PC-9 (cell line): ENCODE results near the gene INVS. TPM values are rescaled to one million over a fixed set of nuclear protein-coding genes. Genes with fewer than 3 reads are reported as not detected.

Source experiments
- BruUV-seq: library from RNA; stranded (reverse); fragments of 400-500 nt; replicated peaks from 2 replicates; lab custom pipeline; 2021; lab: Mats Ljungman, UMichigan
- CTCF ChIA-PET: fragments of 300-600 bp; sonication (Branson Sonifier 250); formaldehyde crosslinking; loops from one replicate; lab custom pipeline; 2022; ENCODE audit warnings: antibody characterized with exemption; lab: Charles Lee
- POLR2A ChIA-PET: fragments of 300-600 bp; sonication (Branson Sonifier 250); formaldehyde crosslinking; loops from one replicate; lab custom pipeline; 2022; ENCODE audit warnings: antibody characterized with exemption; ENCODE audit not compliant: unreplicated experiment; lab: Charles Lee
- DNase-seq, 2 experiments: peaks; one replicate each; pipeline versions ENCODE4 v3.0.0 to v3.0.0-alpha.2; 2015 to 2022; ENCODE audit warnings: mixed read lengths in 1 of 2
- H2AFZ ChIP-seq: fragments of 200-600 bp; sonication (generic); 2 replicates; pipeline ENCODE4 v1.8.1; 2017; ENCODE audit warnings: antibody characterized with exemption
- H3F3A ChIP-seq: fragments of 200-600 bp; sonication (generic); 2 replicates; pipeline ENCODE4 v1.8.1; 2017; ENCODE audit warnings: antibody characterized with exemption, mild to moderate bottlenecking, low read depth; ENCODE audit not compliant: insufficient read depth
- H3K27ac ChIP-seq: fragments of 200-600 bp; sonication (generic); 2 replicates; pipeline ENCODE4 v1.6.1; 2016; ENCODE audit warnings: mixed run types
- H3K27me3 ChIP-seq: fragments of 200-600 bp; sonication (generic); 2 replicates; pipeline ENCODE4 v1.6.1; 2016; ENCODE audit warnings: low read depth, mixed run types; ENCODE audit not compliant: insufficient read depth
- H3K36me3 ChIP-seq: fragments of 200-600 bp; sonication (generic); 2 replicates; pipeline ENCODE4 v1.6.1; 2016; ENCODE audit warnings: low read depth, mixed run types
- H3K4me1 ChIP-seq: fragments of 200-600 bp; sonication (generic); replicated peaks from 2 replicates; pipeline ENCODE4 v1.6.1; 2016; ENCODE audit warnings: mixed run types; ENCODE audit not compliant: insufficient read depth
- H3K4me2 ChIP-seq: fragments of 200-600 bp; sonication (generic); 2 replicates; pipeline ENCODE4 v1.6.1; 2017; ENCODE audit warnings: mixed run types
- H3K4me3 ChIP-seq: fragments of 200-600 bp; sonication (generic); 2 replicates; pipeline ENCODE4 v1.6.1; 2016; ENCODE audit warnings: mixed run types
- H3K79me2 ChIP-seq: fragments of 200-600 bp; sonication (generic); 2 replicates; pipeline ENCODE4 v1.6.1; 2017; ENCODE audit warnings: low read depth, mixed run types
- H3K9me2 ChIP-seq: fragments of 200-600 bp; sonication (generic); 2 replicates; pipeline ENCODE4 v1.8.1; 2017; ENCODE audit warnings: mild to moderate bottlenecking; ENCODE audit not compliant: insufficient read depth
- H3K9me3 ChIP-seq: fragments of 200-600 bp; sonication (generic); 2 replicates; pipeline ENCODE4 v1.8.1; 2016; ENCODE audit warnings: low read depth; ENCODE audit not compliant: insufficient read depth
- H4K20me1 ChIP-seq: fragments of 200-600 bp; sonication (generic); 2 replicates; pipeline ENCODE4 v1.8.1; 2017; ENCODE audit not compliant: insufficient read depth
- EZH2 ChIP-seq: fragments of 200-600 bp; sonication (generic); IDR thresholded peaks from 2 replicates; pipeline ENCODE4 v1.8.0; 2017; ENCODE audit warnings: antibody characterized with exemption, low read depth
- intact Hi-C: fragments of 100-400 bp; cut with micrococcal nuclease; formaldehyde crosslinking; loops from one replicate; pipeline ENCODE4 v1.10.0; 2022; ENCODE audit not compliant: unreplicated experiment
- total RNA-seq: library from RNA; stranded (reverse); gene quantifications from 2 replicates; pipeline ENCODE4 v1.2.3, GENCODE V29; 2021
- TF ChIP-seq, protein P1 (sequence below): fragments of 200-600 bp; sonication (generic); conservative IDR thresholded peaks from 2 replicates; pipeline ENCODE4 v1.6.1; 2017; ENCODE audit warnings: mixed run types, antibody characterized with exemption, mild to moderate bottlenecking, moderate library complexity

INVS gene
- total RNA-seq, 1 experiment from 2014 or later, result 24.0 TPM

DNA sequence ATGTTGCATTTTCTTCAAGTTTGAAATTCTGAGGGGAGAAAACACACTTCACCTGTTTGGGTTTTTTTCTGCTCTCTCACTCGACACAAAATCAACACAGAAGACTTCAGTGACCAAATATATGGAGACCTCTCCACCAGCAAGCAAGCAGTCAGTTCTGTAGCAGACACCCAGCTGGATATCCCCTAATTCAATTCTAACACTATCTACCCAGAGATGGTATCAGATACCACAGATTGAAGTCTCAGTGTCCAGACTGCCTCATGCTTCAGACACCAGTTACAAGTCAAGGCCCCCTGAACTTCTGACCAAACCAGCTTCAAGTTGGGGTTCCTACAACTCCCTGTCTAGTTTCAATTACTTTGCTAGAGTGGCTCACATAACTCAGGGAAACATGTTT, 97.8 kb downstream of the INVS start:
- no peak overlapping the region for H2AFZ ChIP-seq
- no TSS peak for BruUV-seq

DNA sequence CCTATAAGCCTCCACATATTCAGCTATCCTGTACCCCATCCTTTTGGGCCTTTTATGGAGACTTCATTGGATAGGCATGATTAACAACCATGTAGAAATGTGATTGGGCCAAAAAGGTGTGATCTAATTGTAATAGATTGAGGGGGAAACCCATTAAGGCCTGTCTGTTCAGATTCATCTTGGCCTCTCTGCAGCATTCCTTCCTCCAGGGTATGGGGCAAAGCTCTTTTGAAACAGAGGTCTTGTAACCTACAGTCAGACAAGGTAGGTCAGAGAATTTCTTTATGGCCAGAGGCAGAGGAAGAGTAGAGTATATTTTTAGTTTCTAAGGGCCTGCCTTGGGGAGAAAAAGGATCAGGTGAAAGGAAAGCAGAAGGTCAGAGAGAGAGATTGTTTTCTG, 98.5 kb downstream of the INVS start:
- Histone ChIP-seq H3K27ac (no peak overlapping the region), H3K4me1 (no peaks in the 10 kb centered on the region), H3K4me3 (no peak overlapping the region), H3F3A (no peaks in the 10 kb centered on the region), H3K79me2 (no peaks in the 10 kb centered on the region), H3K9me3 (no peaks in the 10 kb centered on the region; the same call in 1 of the 2 replicates), H3K27me3 (no peaks in the 10 kb centered on the region), H3K36me3 (no peaks in the 10 kb centered on the region), H3K9me2 (no peaks in the 10 kb centered on the region), H2AFZ (no peak overlapping the region), H4K20me1 (no peaks in the 10 kb centered on the region), H3K4me2 (no peak overlapping the region)
- ChIA-PET CTCF (no interaction called here), POLR2A (no interaction called here)
- TF ChIP-seq, protein P1, sequence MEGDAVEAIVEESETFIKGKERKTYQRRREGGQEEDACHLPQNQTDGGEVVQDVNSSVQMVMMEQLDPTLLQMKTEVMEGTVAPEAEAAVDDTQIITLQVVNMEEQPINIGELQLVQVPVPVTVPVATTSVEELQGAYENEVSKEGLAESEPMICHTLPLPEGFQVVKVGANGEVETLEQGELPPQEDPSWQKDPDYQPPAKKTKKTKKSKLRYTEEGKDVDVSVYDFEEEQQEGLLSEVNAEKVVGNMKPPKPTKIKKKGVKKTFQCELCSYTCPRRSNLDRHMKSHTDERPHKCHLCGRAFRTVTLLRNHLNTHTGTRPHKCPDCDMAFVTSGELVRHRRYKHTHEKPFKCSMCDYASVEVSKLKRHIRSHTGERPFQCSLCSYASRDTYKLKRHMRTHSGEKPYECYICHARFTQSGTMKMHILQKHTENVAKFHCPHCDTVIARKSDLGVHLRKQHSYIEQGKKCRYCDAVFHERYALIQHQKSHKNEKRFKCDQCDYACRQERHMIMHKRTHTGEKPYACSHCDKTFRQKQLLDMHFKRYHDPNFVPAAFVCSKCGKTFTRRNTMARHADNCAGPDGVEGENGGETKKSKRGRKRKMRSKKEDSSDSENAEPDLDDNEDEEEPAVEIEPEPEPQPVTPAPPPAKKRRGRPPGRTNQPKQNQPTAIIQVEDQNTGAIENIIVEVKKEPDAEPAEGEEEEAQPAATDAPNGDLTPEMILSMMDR, result no peak
- no peak for TF ChIP-seq EZH2
- no TSS peak for BruUV-seq
- intact Hi-C loops, result no loop called here
- no peak for DNase-seq

More for the DNA sequence above, 97.8 kb downstream of the INVS start:
- CTCF ChIA-PET, result no interaction called here
- no peak overlapping the region for H3K4me3 ChIP-seq
- POLR2A ChIA-PET, result no interaction called here
- no peaks in the 10 kb centered on the region for H3K79me2 ChIP-seq
- DNase-seq, result no peak
- intact Hi-C loops, result no loop called here
- H3K4me2 ChIP-seq, result no peak overlapping the region
- no peaks in the 10 kb centered on the region for H3F3A ChIP-seq
- TF ChIP-seq, protein P1, result no peak
- TF ChIP-seq EZH2, result no peak
- H3K4me1 ChIP-seq, result no peaks in the 10 kb centered on the region
- H3K9me3 ChIP-seq, result no peaks in the 10 kb centered on the region; the same call in 1 of the 2 replicates
- H3K36me3 ChIP-seq, result no peaks in the 10 kb centered on the region
- no peaks in the 10 kb centered on the region for H4K20me1 ChIP-seq
- H3K27me3 ChIP-seq, result no peaks in the 10 kb centered on the region
- no peak overlapping the region for H3K27ac ChIP-seq
- no peaks in the 10 kb centered on the region for H3K9me2 ChIP-seq

DNA sequence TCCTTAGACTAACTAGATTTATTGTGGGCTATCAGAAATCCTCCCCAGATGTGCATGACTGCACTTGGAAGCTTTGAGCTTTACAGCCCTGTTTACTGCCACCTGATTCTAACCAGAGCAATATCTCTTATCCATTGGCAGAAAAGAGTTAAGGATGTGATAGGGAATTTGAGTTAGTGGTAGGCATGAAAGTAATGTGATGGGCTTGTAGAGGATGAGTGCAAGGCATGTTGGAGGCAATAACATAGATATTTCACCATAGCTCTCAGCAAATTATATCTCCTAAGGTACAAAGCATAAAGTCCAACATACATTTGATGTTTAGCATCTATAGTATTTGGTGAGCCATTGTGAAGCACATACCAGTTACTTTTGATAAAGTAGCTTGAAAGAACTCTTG, 103.8 kb downstream of the INVS start:
- intact Hi-C loops, result no loop called here
- BruUV-seq, result no TSS peak

More for the DNA sequence above, 103.8 kb downstream of the INVS start:
- POLR2A ChIA-PET, result no interaction called here
- TF ChIP-seq, protein P1, result no peak
- TF ChIP-seq EZH2, result no peak
- Histone ChIP-seq H3K4me3 (no peak overlapping the region), H3K79me2 (no peaks in the 10 kb centered on the region), H4K20me1 (no peaks in the 10 kb centered on the region), H2AFZ (no peak overlapping the region), H3K4me1 (no peaks in the 10 kb centered on the region), H3K9me3 (no peaks in the 10 kb centered on the region; the same call in 1 of the 2 replicates), H3K36me3 (no peaks in the 10 kb centered on the region; the same call in 1 of the 2 replicates), H3K27me3 (no peaks in the 10 kb centered on the region), H3K9me2 (no peaks in the 10 kb centered on the region), H3K27ac (no peak overlapping the region), H3F3A (no peaks in the 10 kb centered on the region), H3K4me2 (no peak overlapping the region)
- CTCF ChIA-PET, result interaction anchor here (0.6 kb wide), 1 partner anchor 876 kb away, joined by 3 read pairs; no protein-coding TSS in a partner anchor
- no peak for DNase-seq
